H1 (cell line): ENCODE data around the gene SH2D4B. TPM values are rescaled to one million over a fixed set of nuclear protein-coding genes. Genes with fewer than 3 reads are reported as not detected.

ENCODE experiments used
- CTCF ChIA-PET: fragments of 300-600 bp; sonication (Branson Sonifier 250); formaldehyde crosslinking; loops from one replicate; lab custom pipeline; 2021; ENCODE audit not compliant: partially characterized antibody; lab: Charles Lee
- POLR2A ChIA-PET: fragments of 300-600 bp; sonication (Branson Sonifier 250); formaldehyde crosslinking; loops from one replicate; lab custom pipeline; 2021; ENCODE audit warnings: inconsistent platforms; ENCODE audit not compliant: partially characterized antibody; lab: Charles Lee
- DNase-seq, 2 experiments: peaks; one replicate each; pipeline versions ENCODE4 v3.0.0 to v3.0.0-alpha.2; 2010 to 2022; ENCODE audit warnings: low spot score in 2 of 2, low read depth in 1 of 2, mixed read lengths in 1 of 2
- FAIRE-seq: peaks from 2 replicates; lab custom pipeline; 2011; peaks lifted over from hg19 to GRCh38; lab: Jason Lieb, UNC
- H2AFZ ChIP-seq: 2 replicates; pipeline ENCODE4 v1.8.1; 2012; ENCODE audit warnings: low read length, inconsistent platforms
- H2AK5ac ChIP-seq: 2 replicates; pipeline ENCODE4 v1.6.1; 2013; ENCODE audit warnings: low read depth, low read length
- H2BK120ac ChIP-seq: replicated peaks from 2 replicates; pipeline ENCODE3; 2013; ENCODE audit warnings: low read depth, low read length, inconsistent platforms
- H2BK12ac ChIP-seq: 2 replicates; pipeline ENCODE4 v1.6.1; 2013; ENCODE audit warnings: low read depth, low read length
- H2BK15ac ChIP-seq: 2 replicates; pipeline ENCODE4 v1.6.1; 2013; ENCODE audit warnings: low read length
- H2BK20ac ChIP-seq: 2 replicates; pipeline ENCODE4 v1.6.1; 2013; ENCODE audit warnings: low read length
- H2BK5ac ChIP-seq: 2 replicates; pipeline ENCODE4 v1.6.1; 2013; ENCODE audit warnings: low read depth, low read length
- H3K14ac ChIP-seq: 2 replicates; pipeline ENCODE4 v1.6.1; 2013; ENCODE audit warnings: inconsistent platforms; ENCODE audit not compliant: insufficient read length
- H3K18ac ChIP-seq: 2 replicates; pipeline ENCODE4 v1.6.1; 2013; ENCODE audit warnings: low read length; ENCODE audit errors: extremely low read depth
- H3K23ac ChIP-seq: 2 replicates; pipeline ENCODE4 v1.6.1; 2013; ENCODE audit warnings: inconsistent platforms; ENCODE audit not compliant: insufficient read length
- H3K23me2 ChIP-seq: 2 replicates; pipeline ENCODE4 v1.6.1; 2013; ENCODE audit warnings: low read depth, low read length
- H3K27ac ChIP-seq: 2 replicates; pipeline ENCODE4 v1.6.1; 2011; ENCODE audit warnings: low read depth, low read length, inconsistent platforms
- H3K27me3 ChIP-seq, 4 experiments: replicated peaks in 1 of 4; 1 replicate in 1 of 4; 2 replicates in 3 of 4; pipeline versions ENCODE4 v1.6.1 to v1.8.1; 2011 to 2013; ENCODE audit warnings: low read length in 3 of 4, mild to moderate bottlenecking in 3 of 4, inconsistent platforms in 2 of 4, mixed read lengths in 2 of 4, moderate library complexity in 1 of 4; ENCODE audit not compliant: control insufficient read depth in 3 of 4, insufficient read depth in 3 of 4; ENCODE audit errors: extremely low read depth in 1 of 4
- H3K36me3 ChIP-seq, 4 experiments: 2 replicates each; pipeline versions ENCODE4 v1.6.1 to v1.8.1; 2011 to 2013; ENCODE audit warnings: mild to moderate bottlenecking in 4 of 4, low read length in 3 of 4, moderate library complexity in 2 of 4, control low read depth in 1 of 4, inconsistent platforms in 1 of 4; ENCODE audit not compliant: insufficient read depth in 4 of 4, control insufficient read depth in 2 of 4
- H3K4ac ChIP-seq: replicated peaks from 2 replicates; pipeline ENCODE3; 2013; ENCODE audit warnings: low read length, low read depth, mixed read lengths, inconsistent platforms; ENCODE audit not compliant: insufficient read length
- H3K4me1 ChIP-seq, 4 experiments: replicated peaks in 1 of 4; 1 replicate in 1 of 4; 2 replicates in 3 of 4; pipeline versions ENCODE4 v1.6.1 to v1.8.1; 2011 to 2013; ENCODE audit warnings: low read length in 3 of 4, inconsistent platforms in 2 of 4, mixed read lengths in 1 of 4; ENCODE audit not compliant: insufficient read depth in 4 of 4, control insufficient read depth in 3 of 4
- H3K4me2 ChIP-seq, 2 experiments: 2 replicates each; pipeline versions ENCODE4 v1.6.1 to v1.8.1; 2011 to 2013; ENCODE audit warnings: low read depth in 2 of 2, low read length in 2 of 2, control low read depth in 1 of 2, inconsistent platforms in 1 of 2, mild to moderate bottlenecking in 1 of 2; ENCODE audit not compliant: insufficient read depth in 1 of 2
- H3K4me3 ChIP-seq, 4 experiments: fragments of 200-600, 300-600 bp in 1 of 4; sonication (generic), shearing (Covaris generic), sonication (Bioruptor Twin) in 1 of 4; 2 replicates each; pipeline versions ENCODE4 v1.5.1 to v1.8.1; 2011 to 2016; ENCODE audit warnings: low read length in 4 of 4, low read depth in 3 of 4, control low read depth in 2 of 4, inconsistent platforms in 2 of 4, mild to moderate bottlenecking in 2 of 4, mixed read lengths in 1 of 4, moderate library complexity in 1 of 4; ENCODE audit not compliant: insufficient read depth in 2 of 4; ENCODE audit errors: extremely low read depth in 1 of 4
- H3K56ac ChIP-seq: replicated peaks from 2 replicates; pipeline ENCODE3; 2013; ENCODE audit warnings: low read depth, mild to moderate bottlenecking, mixed read lengths, low read length, inconsistent platforms; ENCODE audit not compliant: insufficient read length
- H3K79me1 ChIP-seq: 2 replicates; pipeline ENCODE4 v1.6.1; 2013; ENCODE audit warnings: low read depth, low read length, control low read depth
- H3K79me2 ChIP-seq, 2 experiments: 2 replicates each; pipeline versions ENCODE4 v1.6.1 to v1.8.1; 2012 to 2013; ENCODE audit warnings: low read length in 2 of 2, mild to moderate bottlenecking in 2 of 2, inconsistent platforms in 1 of 2; ENCODE audit not compliant: insufficient read depth in 2 of 2, control insufficient read depth in 1 of 2
- H3K9ac ChIP-seq, 4 experiments: replicated peaks in 1 of 4; 1 replicate in 1 of 4; 2 replicates in 3 of 4; pipeline versions ENCODE4 v1.6.1 to v1.8.1; 2011 to 2013; ENCODE audit warnings: low read depth in 3 of 4, low read length in 3 of 4, control low read depth in 2 of 4, mild to moderate bottlenecking in 2 of 4, moderate library complexity in 2 of 4, inconsistent platforms in 1 of 4; ENCODE audit errors: extremely low read depth in 1 of 4
- H3K9me3 ChIP-seq, 2 experiments: 2 replicates each; pipeline versions ENCODE4 v1.6.1 to v1.8.1; 2012 to 2013; ENCODE audit warnings: mild to moderate bottlenecking in 2 of 2, moderate library complexity in 2 of 2, control low read depth in 1 of 2, inconsistent platforms in 1 of 2, low read depth in 1 of 2, low read length in 1 of 2, mixed read lengths in 1 of 2; ENCODE audit not compliant: insufficient read depth in 2 of 2
- H4K20me1 ChIP-seq, 2 experiments: replicated peaks in 1 of 2; 2 replicates each; pipeline versions ENCODE3 to v1.8.1; 2011 to 2013; ENCODE audit warnings: inconsistent platforms in 2 of 2, low read length in 2 of 2, mild to moderate bottlenecking in 1 of 2; ENCODE audit not compliant: insufficient read depth in 2 of 2, control insufficient read depth in 1 of 2
- H4K5ac ChIP-seq: 2 replicates; pipeline ENCODE4 v1.6.1; 2013; ENCODE audit warnings: low read length, low read depth, mixed read lengths, inconsistent platforms; ENCODE audit not compliant: insufficient read length
- H4K8ac ChIP-seq: 2 replicates; pipeline ENCODE4 v1.8.0; 2013; ENCODE audit warnings: mild to moderate bottlenecking, moderate library complexity, low read length, inconsistent platforms; ENCODE audit not compliant: insufficient read depth; ENCODE audit errors: extremely low read depth
- H4K91ac ChIP-seq: replicated peaks from 2 replicates; pipeline ENCODE3; 2013; ENCODE audit warnings: low read length, mixed read lengths, inconsistent platforms; ENCODE audit not compliant: insufficient read length
- CHD1 ChIP-seq: IDR thresholded peaks from 2 replicates; pipeline ENCODE4 v1.6.1; 2012; ENCODE audit warnings: low read depth, low read length, improper control_type of control experiment
- EP300 ChIP-seq, 2 experiments: IDR thresholded peaks; 1 replicate in 1 of 2; 2 replicates in 1 of 2; pipeline ENCODE4 v1.6.1; 2011 to 2012; ENCODE audit warnings: low read depth in 2 of 2, low read length in 2 of 2, mild to moderate bottlenecking in 2 of 2, borderline replicate concordance in 1 of 2, inconsistent platforms in 1 of 2, moderate library complexity in 1 of 2
- GABPA ChIP-seq: IDR thresholded peaks from 2 replicates; pipeline ENCODE4 v1.6.1; 2011; ENCODE audit warnings: mild to moderate bottlenecking, low read length, moderate library complexity, borderline replicate concordance; ENCODE audit not compliant: insufficient read depth
- RBBP5 ChIP-seq: IDR thresholded peaks from 2 replicates; pipeline ENCODE4 v1.7.1; 2012; ENCODE audit warnings: low read depth, mild to moderate bottlenecking, inconsistent platforms, low read length, moderate library complexity, borderline replicate concordance
- SIN3A ChIP-seq, 2 experiments: IDR thresholded peaks in 1 of 2; conservative IDR thresholded peaks in 1 of 2; 2 replicates each; pipeline ENCODE4 v1.6.1; 2011 to 2012; ENCODE audit warnings: low read length in 2 of 2, improper control_type of control experiment in 1 of 2, low read depth in 1 of 2, mild to moderate bottlenecking in 1 of 2
- TAF7 ChIP-seq: optimal IDR thresholded peaks from 2 replicates; pipeline ENCODE3; 2011; ENCODE audit warnings: low read depth, mild to moderate bottlenecking, inconsistent platforms, low read length, moderate library complexity, borderline replicate concordance
- TBP ChIP-seq: IDR thresholded peaks from 2 replicates; pipeline ENCODE4 v1.6.1; 2011; ENCODE audit warnings: low read depth, low read length, improper control_type of control experiment
- WGBS, 2 experiments: shearing (Covaris generic) in 1 of 2; methylation state at CpG; one replicate each; pipeline versions ENCODE4 v1.1.6 to v1.1.7; 2013 to 2015; ENCODE audit warnings: low lambda C conversion rate in 2 of 2, mixed read lengths in 2 of 2, inconsistent platforms in 1 of 2, low coverage in 1 of 2, missing lambda C conversion rate in 1 of 2; ENCODE audit not compliant: insufficient replicate concordance in 2 of 2, insufficient coverage in 1 of 2, insufficient read length in 1 of 2; ENCODE audit errors: extremely low coverage in 1 of 2, missing lambda C conversion rate in 1 of 2; 5-methylcytosine and 5-hydroxymethylcytosine counted together
- polyA plus RNA-seq, 7 experiments: library from polyadenylated mRNA; depleted of rRNA in 3 of 7; stranded (reverse) in 5 of 7; unstranded in 2 of 7; fragments of >200 nt in 5 of 7; fragments of 200-250 nt in 2 of 7; gene quantifications; 1 replicate in 5 of 7; 2 replicates in 1 of 7; 4 replicates in 1 of 7; pipeline versions ENCODE4 v1.2.1 to v1.2.3, GENCODE V29; 2011 to 2013; ENCODE audit warnings: missing spikeins in 2 of 7, mixed read lengths in 2 of 7
- total RNA-seq: library from RNA; stranded (reverse); fragmentation: NEBNext Ultra II Directional; extraction: Animal tissue kit (Norgen Biotek cat#: 25700); gene quantifications from 2 replicates; pipeline ENCODE4 v1.2.1, GENCODE V29; 2021

The SH2D4B gene
- total and polyA plus RNA-seq, 2 of the 8 experiments (the other 6 are each of a cell fraction or from before 2014, with no cell fraction given) = 0.06 to 0.13 TPM

DNA sequence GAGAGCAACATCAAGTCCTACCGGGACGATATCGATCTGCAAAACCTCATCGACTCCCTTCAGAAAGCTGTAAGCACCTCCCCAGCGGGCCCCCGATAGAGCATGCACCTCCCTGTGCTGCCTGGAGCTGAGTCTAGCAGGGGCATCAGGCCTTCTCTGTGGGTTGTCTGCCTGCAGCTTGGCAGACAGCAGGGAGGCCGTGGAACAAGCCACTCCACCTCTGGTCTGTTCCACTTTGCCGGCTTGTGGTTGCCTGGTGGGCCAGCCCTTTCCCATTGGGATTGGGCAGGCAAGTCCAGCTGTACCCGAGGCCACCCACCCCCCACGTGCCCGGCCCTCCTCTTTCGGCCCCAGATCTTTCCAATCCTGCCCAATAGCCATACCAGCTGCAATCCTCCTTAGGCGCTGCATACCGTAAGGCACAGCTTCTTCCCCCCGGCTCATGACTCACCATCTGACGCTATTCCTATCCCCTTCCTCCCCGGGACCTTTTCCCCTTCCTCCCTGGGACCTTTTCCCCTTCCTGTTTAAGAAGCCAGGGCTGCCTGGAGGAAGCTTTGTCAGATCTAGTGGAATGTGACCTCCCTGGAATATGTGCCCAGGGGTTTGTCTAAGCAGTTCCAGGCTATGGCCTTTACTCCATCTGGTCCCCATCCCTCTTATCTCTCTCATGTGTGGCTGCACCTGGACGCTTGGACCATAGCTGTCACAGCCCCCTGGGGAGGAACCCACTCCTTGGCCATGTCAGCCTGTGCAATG, 28.1 kb upstream of the SH2D4B start:
- Histone ChIP-seq H3K79me1 (peaks cover 10% of the 10 kb centered on the region), H2BK120ac (no peak overlapping the region), H3K79me2 (peaks cover 0 to 9% of the 10 kb centered on the region in 2 experiments; a peak in 1 of 4 replicates), H3K4me2 (no peak overlapping the region), H3K27me3 (no peaks in the 10 kb centered on the region), H2AK5ac (no peak overlapping the region), H3K9me3 (no peaks in the 10 kb centered on the region), H2AFZ (no peak overlapping the region), H3K27ac (no peak overlapping the region), H3K56ac (no peak overlapping the region), H4K5ac (no peak overlapping the region), H3K9ac (no peak overlapping the region), H2BK20ac (no peak overlapping the region), H4K8ac (no peak overlapping the region), H3K4me1 (peaks cover 0 to 6% (median under 1%) of the 10 kb centered on the region in 4 experiments; a peak in 3 of 7 replicates), H3K4me3 (no peak overlapping the region), H3K18ac (no peak overlapping the region), H2BK5ac (no peak overlapping the region), H3K23ac (no peak overlapping the region), H3K23me2 (no peaks in the 10 kb centered on the region), H3K4ac (no peak overlapping the region), H3K14ac (no peak overlapping the region), H3K36me3 (peaks cover 5 to 31% (median 14%) of the 10 kb centered on the region in 4 experiments; a peak in 7 of 8 replicates), H2BK12ac (no peak overlapping the region), H2BK15ac (no peak overlapping the region), H4K20me1 (peaks cover 11 to 12% of the 10 kb centered on the region in 2 experiments), H4K91ac (no peak overlapping the region)
- DNase-seq = no peak
- FAIRE-seq = no peak
- CTCF ChIA-PET = interaction anchor here (0.8 to 21.9 kb wide), 12 partner anchors 10 to 204 kb away, joined by 3 to 1263 read pairs (median 4); partner anchors contain the start of gene TSPAN14
- POLR2A ChIA-PET = interaction anchor here (0.6 kb wide), 1 partner anchor 14 kb away, joined by 3 read pairs; no protein-coding TSS in a partner anchor
- 84% methylated on average over 12 of the region's 18 CpGs; no CpG with 5 or more reads in 1 of the 2 experiments for WGBS, 2 experiments
- TF ChIP-seq CHD1 (no peak), RBBP5 (no peak), TBP (no peak), EP300 (IDR thresholded peaks at IDR 0.05; ENCODE audit: borderline replicate concordance in 1 of 2, low read depth in 2 of 2, low read length in 2 of 2) (no peak), GABPA (no peak), TAF7 (no peak), SIN3A (conservative IDR thresholded peaks at IDR 0.05 in 1 of 2, IDR thresholded peaks at IDR 0.05 in 1 of 2; ENCODE audit: low read depth in 1 of 2, low read length in 2 of 2) (no peak)
